ENCODE results near the gene PKD1. TPM values are rescaled to one million over a fixed set of nuclear protein-coding genes. Genes with fewer than 3 reads are reported as not detected.

Gene PKD1
- total and polyA plus RNA-seq, 2 of the 13 experiments (the other 11 are each of a cell fraction or from before 2014, with no cell fraction given), result 22.1 to 23.0 TPM

GRCh38 chr16:2084895-2085625 is 50.6 kb downstream of the PKD1 start:
- WGBS (ENCODE audit: low lambda C conversion rate), result 97% methylated on average over 20 of the region's 29 CpGs
- Histone ChIP-seq H2AFZ (ENCODE audit: low read length) (no peak overlapping the region), H4K20me1 (ENCODE audit: insufficient read depth, low read length) (no peaks in the 10 kb centered on the region), H3K79me2 (ENCODE audit: insufficient read depth, low read length) (no peaks in the 10 kb centered on the region), H3K36me3 (replicated peaks in 1 of 2; ENCODE audit: control insufficient read depth in 1 of 2, insufficient read depth in 2 of 2, low read length in 2 of 2) (peaks cover 15 to 21% of the 10 kb centered on the region in 2 experiments; a peak in 2 of 5 replicates), H3K4me1 (ENCODE audit: insufficient read depth, low read length) (no peaks in the 10 kb centered on the region), H3K27ac (ENCODE audit: extremely low read length, insufficient read depth, low read length) (no peak overlapping the region), H3K9ac (ENCODE audit: insufficient read depth, low read depth, low read length) (no peak overlapping the region), H3K9me3 (ENCODE audit: low read length) (no peaks in the 10 kb centered on the region), H3K4me3 (replicated peaks in 1 of 3; ENCODE audit: insufficient read depth in 1 of 3, low read depth in 2 of 3, low read length in 3 of 3) (no peak overlapping the region), H3K4me2 (ENCODE audit: low read depth, low read length) (no peak overlapping the region), H3K27me3 (ENCODE audit: control insufficient read depth in 1 of 2, insufficient read depth in 2 of 2, low read length in 2 of 2) (no peaks in the 10 kb centered on the region)
- DNase-seq (ENCODE audit: low spot score) (no peak), FAIRE-seq (no peak), ATAC-seq (no peak; the same call in 2 of the 3 replicates)
- TF ChIP-seq, protein P1, sequence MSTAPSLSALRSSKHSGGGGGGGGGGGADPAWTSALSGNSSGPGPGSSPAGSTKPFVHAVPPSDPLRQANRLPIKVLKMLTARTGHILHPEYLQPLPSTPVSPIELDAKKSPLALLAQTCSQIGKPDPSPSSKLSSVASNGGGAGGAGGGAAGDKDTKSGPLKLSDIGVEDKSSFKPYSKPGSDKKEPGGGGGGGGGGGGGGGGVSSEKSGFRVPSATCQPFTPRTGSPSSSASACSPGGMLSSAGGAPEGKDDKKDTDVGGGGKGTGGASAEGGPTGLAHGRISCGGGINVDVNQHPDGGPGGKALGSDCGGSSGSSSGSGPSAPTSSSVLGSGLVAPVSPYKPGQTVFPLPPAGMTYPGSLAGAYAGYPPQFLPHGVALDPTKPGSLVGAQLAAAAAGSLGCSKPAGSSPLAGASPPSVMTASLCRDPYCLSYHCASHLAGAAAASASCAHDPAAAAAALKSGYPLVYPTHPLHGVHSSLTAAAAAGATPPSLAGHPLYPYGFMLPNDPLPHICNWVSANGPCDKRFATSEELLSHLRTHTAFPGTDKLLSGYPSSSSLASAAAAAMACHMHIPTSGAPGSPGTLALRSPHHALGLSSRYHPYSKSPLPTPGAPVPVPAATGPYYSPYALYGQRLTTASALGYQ (CRISPR knock-in tag; IDR thresholded peaks at IDR 0.05), result no peak
- no peak for TF ChIP-seq LBX2 (CRISPR knock-in tag; IDR thresholded peaks at IDR 0.05; ENCODE audit: borderline replicate concordance)
- TF ChIP-seq POLR2A (IDR thresholded peaks at IDR 0.05; ENCODE audit: insufficient read depth in 1 of 2, low read depth in 2 of 2, low read length in 2 of 2), result no peak
- TF ChIP-seq PHF5A (CRISPR knock-in tag; IDR thresholded peaks at IDR 0.05; ENCODE audit: low read depth, unreplicated experiment), result no peak
- TF ChIP-seq NRL (CRISPR knock-in tag; IDR thresholded peaks at IDR 0.05; ENCODE audit: borderline replicate concordance), result no peak
- no peak for TF ChIP-seq ZNF235 (CRISPR knock-in tag; IDR thresholded peaks at IDR 0.05; ENCODE audit: borderline replicate concordance)
- TF ChIP-seq SETDB1 (CRISPR knock-in tag; IDR thresholded peaks at IDR 0.05; ENCODE audit: borderline replicate concordance), result no peak
- ChIA-PET POLR2A (no interaction called here), CTCF (ENCODE audit: low intra/inter-chr PET ratio, low total read pairs) (no interaction called here)
- in situ Hi-C loops (cut with HindIII; ENCODE audit: extremely low pct_ligation_motif_present, low pct_unique_long_range_greater_than_20kb), result loop anchor here (5.0 to 10.0 kb wide), 2 partner anchors 60 to 63 kb away; partner anchors contain the start of gene RAB26
- intact Hi-C loops (cut with micrococcal nuclease; ENCODE audit: unreplicated experiment), result no loop called here
- no TSS peak for BruUV-seq (replicated peaks)
